NCI-H526 treated with DMSO at 0.1 percent for 48 hours (cell line): Measurements from ENCODE around the gene MEIOC.
"Not testable (repeated sequence)": the region's sequence is repeated elsewhere in the genome, so short reads cannot be mapped to it uniquely, and the experiment has no call there.

Experiments
- DNase-seq: peaks from one replicate; lab custom pipeline; 2025; lab: John Stamatoyannopoulos, UW

The MEIOC gene

DNA sequence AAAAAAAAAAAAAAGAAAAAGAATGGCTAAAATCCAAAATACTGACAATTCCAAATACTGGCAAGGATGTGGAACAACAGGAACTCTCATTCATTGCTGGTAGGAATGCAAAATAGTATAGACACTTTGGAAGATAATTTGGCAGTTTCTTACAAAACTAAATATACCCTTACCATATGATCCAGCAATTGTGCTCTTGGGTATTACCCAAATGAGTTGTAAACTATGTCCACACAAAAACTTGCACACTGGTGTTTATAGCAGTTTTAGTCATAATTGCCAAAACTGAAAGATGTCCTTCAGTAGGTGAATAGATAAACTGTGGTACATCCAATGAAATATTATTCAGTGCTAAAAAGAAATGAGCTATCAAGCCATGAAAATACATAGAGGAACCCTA, 8.5 kb upstream of the MEIOC start:
- no peak for DNase-seq

DNA sequence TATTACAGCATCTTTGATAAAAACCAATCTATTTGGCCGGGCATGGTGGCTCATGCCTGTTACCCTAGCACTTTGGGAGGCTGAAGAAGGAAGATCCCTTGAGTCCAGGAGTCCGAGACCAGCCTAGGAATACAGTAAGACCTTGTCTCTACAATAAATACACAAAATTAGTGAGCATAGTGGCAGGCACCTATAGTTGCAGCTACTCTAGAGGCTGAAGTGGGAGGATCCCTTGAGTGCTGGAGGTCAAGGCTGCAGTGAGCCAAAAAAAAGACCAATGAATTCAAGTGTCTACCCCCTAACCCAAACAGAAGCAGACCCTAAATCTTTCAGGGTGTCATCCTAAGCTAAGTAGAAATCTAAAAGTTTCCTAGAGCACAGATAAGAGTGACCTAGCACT, 7.3 kb upstream of the MEIOC start:
- no peak for DNase-seq

DNA sequence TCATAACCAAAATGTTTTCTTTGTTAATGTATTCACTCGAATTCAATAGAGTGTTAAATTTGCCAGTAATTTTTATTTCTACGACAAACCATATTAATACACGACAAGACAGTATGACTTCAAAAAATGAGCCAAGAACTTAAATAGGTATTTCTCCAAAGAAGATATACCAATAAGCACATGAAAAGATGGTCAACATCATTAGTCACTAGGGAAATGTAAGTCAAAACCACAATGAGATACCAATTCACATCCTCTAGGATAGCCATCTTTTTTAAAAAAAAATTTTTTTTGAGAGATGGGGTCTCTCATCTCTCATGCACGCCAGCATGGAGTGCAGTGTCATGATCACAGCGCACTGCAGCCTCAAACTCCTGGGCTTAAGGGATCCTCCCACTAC, 5.0 kb upstream of the MEIOC start:
- no peak for DNase-seq

DNA sequence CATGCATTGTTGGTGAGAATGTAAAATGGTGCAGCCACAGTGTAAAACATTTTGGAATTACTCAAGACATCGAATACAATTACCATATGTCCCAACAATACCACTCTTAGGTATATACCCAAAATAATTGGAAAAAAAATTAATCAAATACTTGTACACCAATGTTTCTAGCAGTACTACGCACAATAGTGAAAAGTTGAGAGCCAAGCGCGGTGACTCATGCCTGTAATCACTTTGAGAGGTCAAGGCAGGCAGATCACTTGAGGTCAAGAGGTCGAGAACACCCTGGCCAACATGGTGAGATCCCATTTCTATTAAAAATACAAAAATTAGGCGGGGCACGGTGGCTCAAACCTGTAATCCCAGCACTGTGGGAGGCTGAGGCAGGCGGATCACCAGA, 3.5 kb upstream of the MEIOC start:
- DNase-seq: no peak

DNA sequence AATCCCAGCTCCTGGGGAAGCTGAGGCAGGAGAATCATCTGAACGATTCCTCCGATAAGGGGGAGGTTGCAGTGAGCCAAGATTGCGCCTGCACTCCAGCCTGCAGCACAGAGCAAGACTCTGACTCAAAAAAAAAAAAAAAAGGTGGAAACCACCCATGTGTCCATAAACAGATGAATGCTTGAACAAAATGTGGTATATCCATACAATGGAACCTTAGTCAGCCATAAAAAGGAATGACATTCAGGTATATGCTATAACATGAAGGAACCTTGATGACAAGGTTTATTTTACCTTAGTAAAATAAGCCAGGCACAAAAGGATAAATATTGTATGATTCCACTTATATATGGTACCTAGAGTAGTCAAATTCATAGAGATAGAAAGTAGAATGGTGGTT, 2.9 kb upstream of the MEIOC start:
- DNase-seq: no peak

DNA sequence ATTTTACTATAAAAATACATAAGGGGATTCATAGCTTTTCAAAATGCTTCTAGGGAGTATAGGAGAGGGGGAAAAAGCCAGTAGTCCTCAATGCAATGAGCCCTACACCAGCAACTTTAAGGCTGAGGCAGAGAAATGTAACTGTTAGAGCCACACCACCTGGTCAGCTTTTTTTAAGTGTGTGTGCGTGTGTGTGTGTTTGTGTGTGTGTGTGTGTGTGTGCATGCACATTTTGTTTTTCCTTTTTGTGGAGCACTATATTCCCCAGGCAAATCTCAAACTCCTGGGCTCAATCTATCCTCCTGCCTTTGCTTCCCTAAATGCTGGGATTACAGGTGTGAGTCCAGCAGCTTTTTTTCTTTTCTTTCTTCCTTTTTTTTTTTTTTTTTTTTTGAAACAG, 2.3 kb upstream of the MEIOC start:
- DNase-seq: no peak

DNA sequence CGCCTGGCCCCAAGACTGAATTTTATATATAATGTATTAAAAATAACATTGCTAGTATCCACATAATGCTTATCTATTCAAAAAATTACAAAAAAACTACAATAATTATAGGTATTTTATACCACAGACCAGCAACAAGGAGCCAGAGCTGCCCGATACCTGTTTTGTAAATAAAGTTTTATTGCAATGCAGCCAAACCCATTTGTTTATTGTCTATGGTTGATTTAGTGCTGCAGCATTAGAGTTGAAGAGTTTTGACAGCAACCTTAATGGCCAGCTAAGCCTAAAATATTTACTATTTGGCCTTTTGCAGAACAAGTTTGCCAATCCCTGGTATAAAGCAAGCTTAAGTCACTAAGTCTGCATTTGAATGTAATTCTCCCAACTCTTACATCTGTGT, 5.6 kb downstream of the MEIOC start:
- no peak for DNase-seq

DNA sequence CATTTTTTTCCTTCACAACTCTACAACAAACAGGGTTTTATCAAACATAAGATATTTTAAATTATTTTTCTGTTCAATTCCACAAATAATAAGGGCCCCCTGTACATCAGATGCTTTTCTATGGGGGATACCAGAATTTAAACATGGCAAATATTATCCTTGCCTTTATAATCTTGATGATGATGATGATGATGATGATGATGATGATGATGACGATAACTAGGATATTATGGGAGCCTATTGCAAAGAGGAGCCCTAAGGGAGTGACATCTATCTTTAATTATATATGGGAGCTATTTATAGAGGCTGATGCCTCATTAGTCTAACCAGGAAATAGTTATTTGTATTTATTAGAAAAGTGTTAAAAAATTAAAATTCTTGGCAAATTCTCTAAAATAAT, 6.8 kb downstream of the MEIOC start:
- no peak for DNase-seq

DNA sequence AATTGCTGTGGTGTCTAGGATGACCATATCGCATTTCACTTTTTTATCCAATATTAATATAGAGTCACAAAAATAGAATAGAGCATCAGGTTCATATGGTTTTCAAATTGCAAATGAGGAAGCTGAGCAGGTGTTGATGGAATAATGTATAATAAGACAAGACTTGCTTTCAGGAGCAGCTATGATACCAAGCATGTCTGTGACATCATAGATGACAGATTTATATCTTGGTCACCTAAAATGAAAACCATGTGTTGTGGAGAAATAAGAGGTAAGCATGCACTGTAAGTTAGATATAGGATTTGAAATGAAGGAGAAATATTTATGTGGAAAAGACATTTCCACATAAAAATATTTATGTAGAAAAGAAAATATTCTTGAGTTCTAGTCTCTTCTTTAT, 8.6 kb downstream of the MEIOC start:
- DNase-seq: no peak

DNA sequence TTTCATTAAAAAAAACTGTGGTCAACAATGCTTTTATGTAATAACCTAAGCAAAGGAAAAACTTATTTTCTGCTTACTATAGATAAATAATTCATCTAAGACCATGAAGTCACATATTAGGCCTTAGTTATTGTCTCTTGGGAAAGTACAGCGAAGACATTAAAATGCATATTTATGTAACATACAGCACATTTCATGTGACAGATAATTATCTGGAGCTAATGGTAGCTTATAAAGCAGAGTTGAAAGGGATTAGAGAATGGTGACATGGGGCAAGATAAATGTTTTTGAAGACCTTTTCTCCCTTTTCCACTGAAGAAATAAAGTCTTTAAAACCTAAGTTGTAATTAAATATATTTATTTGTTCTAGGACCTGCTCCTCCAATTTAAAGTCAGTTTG, 9.7 kb downstream of the MEIOC start:
- no peak for DNase-seq

DNA sequence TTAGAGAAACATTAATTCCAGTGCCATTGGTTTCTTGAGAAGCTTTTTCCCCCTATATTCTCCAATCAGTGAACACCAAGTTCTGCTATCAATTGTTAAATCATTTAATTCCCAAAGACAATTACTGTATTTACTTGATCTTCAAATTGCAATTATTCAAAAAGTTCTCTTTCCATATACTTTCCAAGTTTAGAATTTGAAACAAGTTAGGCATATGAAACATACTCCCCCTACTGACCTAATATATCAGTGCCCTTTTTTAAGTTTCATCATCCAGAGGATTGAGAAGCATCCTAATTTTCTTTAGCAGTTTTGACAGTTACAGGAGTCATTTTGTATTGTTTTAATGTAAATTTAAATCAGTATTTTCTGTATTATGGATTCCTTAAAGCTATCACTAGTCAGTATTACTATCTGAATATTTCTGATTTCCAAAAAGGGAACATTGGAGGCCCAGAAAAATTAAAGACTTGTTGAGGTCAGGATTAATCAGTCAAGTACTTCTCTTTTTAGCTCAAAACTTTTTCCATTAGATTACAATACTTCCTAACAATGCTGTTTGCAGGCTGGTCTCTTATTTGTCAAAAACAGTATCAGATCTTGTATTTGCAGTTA, 16.3 kb downstream of the MEIOC start:
- no peak for DNase-seq

DNA sequence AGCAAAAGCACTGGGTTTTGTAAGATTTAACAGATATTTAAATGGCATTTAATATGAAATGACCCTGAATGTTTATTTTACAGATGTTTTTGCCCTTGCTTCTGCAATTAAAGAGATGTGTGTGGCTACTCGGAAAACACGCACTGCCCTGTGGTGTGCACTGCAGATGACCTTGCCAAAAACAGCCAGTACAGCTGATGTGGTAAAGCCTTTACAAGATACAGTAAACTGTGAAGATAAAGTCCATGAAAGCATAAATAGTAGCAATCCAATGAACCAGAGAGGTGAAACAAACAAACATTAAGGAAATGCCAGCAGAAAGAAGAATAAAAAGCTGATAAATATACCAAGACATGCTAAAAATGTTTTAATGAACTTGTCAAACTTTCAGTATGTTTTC, 17.6 kb downstream of the MEIOC start:
- DNase-seq: no peak

DNA sequence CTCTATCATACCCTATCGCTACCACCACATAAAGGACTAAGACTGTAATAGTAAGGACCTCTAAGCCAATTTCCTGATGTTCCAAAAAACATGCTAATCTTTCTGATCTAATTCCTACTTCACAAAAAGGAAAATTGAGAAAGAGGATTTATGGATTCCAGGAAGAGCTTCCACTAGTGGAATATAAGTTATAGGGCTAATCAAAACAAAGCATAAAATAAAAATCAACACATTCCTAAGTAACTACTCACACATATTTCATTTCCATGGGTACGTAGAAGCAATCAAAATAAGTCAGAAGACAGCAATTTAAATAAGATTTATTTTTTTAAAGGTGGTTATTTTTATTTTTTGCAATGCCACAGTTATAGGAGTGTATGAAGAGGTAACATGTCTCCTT, 20.9 kb downstream of the MEIOC start:
- DNase-seq: no peak

DNA sequence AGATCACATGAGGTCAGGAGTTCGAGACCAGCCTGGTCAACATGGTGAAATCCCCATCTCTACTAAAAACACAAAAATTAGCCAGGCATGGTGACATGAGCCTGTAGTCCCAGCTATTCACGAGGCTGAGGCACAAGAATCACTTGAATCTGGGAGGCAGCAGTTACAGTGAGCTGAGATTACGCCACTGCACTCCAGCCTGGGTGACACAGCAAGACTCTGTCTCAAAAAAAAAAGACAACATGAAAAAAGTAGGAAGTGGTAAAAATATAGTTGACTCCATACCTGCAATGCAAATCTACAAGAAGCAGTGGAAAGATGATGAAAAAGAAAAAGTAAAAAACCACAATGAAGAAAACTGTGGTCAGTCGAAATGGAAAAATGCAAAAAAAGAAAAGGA, 27.0 kb downstream of the MEIOC start:
- DNase-seq: not testable (repeated sequence)

DNA sequence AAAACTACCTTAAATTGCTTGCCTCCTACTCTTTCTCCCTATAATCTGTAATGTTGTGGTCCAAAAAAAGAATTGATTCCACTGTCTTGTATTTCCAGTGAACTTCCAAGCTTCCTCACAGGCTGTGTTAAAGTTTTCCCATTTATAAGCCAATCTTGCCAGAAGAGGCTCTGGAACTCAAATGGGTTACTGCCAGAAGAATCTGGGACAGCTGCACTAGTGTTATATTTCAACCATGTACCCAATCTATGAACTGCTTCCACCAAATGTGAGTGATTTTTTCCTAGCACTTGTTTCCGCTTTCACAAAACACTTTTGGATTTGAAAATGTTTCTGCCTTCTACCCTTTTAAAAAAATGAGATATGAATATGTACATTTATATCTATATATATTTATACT, 31.5 kb downstream of the MEIOC start:
- no peak for DNase-seq

DNA sequence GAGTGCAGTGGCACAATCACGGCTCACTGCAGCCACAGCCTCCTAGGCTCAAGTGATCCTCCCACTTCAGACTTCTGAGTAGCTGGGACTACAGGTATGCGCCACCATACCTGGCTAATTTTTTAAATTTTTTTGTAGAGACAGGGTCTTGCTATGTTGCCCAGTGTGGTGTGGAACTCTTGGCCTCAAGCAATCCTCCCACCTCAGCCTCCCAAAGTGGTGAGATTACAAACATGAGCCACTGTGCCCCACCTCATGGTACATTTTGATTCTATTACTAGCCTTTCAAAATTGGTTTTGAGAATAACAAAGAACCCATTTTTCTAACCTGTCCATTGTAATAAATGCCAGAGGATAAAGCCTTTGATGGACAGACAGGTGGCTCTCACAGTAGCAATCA, 31.9 kb downstream of the MEIOC start:
- DNase-seq: no peak

DNA sequence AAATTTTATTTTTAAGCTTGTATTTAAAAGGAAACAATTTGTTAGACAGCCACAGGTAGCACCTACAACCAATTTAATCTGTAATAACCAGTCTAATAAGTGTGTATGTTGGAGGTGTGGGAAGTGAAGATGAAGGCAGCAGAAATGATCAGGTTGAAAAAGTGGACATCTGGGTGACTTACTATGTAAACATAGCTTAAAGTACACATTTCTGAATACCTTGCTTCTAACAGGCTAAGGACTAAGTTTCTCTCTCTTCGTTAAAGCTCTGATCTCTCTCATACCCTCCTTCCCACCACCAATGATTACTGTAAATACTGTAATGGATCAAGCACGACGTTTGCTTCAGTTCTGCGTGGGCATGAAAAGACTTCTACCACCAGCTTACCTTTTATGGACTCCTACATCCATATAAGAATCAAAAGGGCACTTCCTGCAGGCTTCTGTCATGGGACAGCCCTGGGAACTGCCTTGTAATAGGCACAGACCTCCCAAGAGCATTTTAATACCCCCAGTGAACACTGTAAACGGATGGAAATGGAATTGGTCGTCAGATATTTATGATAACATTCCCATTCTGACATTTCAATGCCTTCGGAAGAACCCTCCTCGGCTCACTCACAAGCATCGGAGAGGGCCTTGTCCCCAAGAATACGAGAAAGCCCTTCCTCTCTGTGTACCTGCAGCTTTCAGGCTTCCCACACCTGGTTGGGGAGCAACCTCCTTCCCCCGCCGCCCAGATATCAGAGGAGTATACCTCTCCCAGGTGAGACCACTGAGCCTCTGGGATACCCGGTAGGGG, 32.6 kb downstream of the MEIOC start:
- no peak for DNase-seq

DNA sequence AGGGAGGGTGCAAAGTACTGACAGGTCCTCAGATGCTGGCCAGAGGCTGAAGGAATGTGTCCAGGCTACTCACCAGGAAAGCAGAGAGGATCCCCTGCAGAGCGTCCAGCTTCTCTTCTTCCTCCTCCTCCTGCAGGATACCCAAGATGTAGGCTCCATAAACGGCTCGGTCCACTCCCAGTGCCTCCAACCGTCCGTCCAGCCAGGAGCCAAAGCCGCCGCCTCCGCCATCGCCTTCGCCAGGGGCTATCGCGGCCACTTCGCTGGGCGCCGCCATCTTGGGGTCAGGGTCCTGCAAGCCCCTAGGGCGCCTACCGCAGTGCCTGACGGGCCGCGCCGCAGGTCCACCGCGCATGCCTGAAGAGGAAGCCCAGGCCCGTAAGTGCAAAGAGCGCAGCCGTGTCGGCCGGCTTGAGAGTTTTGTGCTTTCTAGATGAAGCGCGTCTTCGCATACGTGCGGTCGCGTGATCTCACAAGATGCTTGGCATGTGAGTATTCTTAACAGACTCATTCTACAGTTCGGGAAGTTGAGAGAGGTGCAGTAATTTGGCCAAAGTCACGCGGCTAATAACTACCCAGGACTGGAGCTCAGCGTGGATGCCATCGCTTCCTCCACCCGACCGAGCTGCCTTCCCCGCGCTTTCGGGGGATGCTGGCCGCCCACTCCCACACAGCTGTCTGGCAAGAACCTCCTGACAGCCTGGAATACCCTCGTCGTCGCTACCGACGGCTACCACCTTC, 33.4 kb downstream of the MEIOC start, which contains the start of gene CCDC43:
Gene CCDC43 (minus strand): TSS at position 300 of the 741 bp plus-strand sequence. CDS start 23 bp downstream, at position 277.
- DNase-seq: peak; percentile 84

DNA sequence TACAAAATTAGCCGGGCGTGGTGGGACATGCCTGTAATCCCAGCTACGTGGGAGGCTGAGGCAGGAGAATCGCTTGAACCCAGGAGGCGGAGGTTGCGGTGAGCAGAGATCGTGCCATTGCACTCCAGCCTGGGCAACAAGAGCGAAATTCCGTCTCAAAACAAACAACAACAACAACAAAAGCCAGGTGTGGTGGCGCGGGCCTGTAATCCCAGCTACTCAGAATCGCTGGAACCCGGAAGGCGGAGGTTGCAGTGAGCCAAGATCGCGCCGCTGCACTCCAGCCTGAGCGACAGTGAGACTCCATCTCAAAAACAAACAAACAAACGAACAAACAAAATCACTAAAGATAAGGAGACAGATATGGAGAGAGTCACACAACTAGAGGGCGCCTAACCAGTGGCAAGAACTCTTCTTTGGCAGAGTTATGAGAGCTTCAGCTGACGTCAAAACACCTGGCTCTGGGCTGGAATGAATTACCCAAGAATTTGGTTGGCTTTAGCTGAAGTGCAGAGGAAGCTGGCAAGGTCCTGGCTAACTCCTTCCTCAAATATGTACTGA, 34.6 kb downstream of the MEIOC start:
- not testable (repeated sequence) for DNase-seq

DNA sequence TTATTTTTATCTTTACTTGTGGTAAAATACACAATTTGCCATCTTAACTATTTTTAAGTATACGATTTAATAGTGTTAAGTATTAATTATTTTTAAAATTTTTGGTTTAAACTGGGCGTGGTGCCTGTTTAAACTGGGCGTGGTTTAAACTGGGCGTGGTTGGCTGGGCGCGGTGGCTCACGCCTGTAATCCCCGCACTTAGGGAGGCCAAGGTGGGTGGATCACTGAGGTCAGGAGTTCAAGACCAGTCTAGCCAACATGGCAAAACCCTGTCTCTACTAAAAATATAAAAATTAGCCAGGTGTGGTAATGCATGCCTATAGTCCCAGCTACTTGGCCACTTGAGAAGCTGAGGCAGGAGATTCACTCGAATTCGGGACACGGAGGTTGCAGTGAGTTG, 37.3 kb downstream of the MEIOC start:
- no peak for DNase-seq

DNA sequence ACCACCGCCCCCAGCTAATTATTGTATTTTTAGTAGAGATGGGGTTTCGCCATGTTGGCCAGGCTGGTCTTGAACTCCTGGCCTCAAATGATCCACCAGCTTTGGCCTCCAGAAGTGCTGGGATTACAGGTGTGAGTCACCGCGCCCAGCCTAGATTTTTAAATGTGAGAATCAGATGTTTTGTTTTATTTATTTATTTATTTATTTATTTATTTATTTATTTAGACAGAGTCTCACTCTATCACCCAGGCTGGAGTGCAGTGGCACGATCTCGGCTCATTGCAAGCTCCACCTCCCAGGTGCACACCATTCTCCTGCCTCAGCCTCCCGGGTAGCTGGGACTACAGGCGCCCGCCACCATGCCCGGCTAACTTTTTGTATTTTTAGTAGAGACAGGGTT, 44.0 kb downstream of the MEIOC start:
- not testable (repeated sequence) for DNase-seq

DNA sequence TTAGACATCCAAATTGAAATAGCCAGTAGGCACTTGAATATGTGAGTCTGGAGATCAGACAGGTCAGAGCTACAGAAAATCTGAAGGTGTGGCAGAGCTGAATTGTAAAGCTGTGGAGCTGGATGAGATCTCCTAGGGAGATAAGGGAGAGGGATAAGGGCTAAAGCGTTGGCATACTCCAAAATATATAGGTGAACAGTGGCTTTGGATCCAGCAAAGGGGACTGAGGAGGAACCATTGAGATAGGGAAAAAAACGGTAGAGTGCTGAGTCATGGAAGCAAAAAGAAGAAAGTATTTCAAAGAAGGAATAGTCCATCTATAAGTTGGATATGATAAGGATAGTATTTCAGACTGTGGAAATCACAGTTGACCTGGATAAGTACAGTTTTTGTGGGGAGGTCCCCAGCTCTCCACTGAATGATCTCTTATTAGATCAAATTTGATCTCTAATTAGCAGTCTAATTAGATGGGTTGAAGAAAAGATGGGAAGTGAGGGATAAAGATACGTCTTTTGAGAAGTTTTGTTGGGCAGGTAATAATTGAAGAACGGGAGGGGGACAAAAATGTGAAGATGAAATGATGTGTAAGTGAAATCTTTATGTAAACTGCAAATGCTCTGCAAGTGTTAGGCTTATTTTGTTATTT, 51.6 kb downstream of the MEIOC start:
- DNase-seq: no peak
